Middle frontal gyrus (tissue), 1 donor: ENCODE data around the gene RNPEP.
"Not testable (repeated sequence)": the region's sequence is repeated elsewhere in the genome, so short reads cannot be mapped to it uniquely, and the experiment has no call there.

ENCODE experiments used
- DNase-seq: peaks from one replicate; pipeline ENCODE4 v3.0.0-alpha.2; 2015; ENCODE audit warnings: low spot score; ENCODE audit errors: extremely low spot score

Gene RNPEP

DNA sequence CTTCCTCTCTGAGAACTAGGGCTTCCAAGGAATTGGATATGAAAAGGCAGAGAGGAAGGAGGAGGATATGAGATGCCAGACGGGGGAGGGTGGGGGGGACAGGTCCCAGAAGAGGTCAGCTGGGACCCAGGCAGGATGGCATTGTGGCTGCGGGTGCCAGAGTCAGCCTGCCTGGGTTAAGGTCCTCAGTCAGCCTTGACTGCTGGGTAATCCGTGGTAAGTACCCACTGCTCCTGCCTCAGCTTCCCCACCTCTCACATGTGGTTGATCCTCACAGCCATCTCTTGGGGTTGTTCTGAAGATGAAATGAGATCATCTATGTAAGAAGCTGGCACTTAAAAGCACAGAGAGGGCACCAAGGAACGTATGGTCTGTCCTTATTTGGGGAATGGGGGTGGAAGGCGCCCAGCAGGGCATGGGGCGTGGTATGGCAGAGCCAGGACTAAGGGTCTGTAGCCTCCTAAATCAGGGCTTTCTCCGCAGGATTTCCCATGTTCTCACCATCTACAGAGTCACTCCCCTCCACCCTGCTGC is 51.8 kb downstream of the RNPEP start:
- no peak for DNase-seq

DNA sequence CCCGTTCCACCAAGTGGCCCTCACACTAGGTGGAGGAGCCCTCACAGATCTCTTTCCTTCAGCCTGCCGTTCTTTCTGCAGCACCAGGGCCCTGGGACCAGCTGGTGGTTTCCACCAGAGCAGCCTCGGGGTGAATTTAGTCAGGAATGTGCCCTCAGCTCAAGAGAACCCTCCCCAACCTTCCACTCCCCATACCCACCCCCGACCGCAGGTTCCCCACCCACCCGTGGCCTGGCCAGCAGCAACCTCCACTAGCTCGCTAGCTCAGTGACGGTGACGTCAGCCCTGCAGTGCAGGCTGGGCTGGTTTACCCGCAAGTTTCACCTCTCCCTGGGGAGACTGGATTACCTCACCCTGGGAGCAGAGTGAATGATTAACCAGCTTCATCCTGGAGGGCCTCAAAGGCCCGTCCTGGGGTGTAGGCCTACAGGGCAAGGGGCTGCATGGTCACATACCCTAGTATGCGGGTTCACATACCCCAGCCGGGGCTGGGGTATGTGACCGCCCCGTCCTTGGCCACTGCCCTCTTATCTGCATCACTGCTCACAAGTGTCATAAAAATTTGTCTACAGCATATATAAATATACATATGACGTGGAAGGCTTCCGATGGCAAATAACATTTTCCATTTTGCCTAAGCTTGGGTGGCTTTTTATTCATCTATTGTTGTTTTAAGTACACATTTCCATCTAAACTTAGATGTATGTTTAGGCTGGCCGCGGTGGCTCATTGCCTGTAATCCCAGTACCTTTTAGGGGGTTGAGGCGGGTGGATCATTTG is 52.4 kb downstream of the RNPEP start:
- no peak for DNase-seq

DNA sequence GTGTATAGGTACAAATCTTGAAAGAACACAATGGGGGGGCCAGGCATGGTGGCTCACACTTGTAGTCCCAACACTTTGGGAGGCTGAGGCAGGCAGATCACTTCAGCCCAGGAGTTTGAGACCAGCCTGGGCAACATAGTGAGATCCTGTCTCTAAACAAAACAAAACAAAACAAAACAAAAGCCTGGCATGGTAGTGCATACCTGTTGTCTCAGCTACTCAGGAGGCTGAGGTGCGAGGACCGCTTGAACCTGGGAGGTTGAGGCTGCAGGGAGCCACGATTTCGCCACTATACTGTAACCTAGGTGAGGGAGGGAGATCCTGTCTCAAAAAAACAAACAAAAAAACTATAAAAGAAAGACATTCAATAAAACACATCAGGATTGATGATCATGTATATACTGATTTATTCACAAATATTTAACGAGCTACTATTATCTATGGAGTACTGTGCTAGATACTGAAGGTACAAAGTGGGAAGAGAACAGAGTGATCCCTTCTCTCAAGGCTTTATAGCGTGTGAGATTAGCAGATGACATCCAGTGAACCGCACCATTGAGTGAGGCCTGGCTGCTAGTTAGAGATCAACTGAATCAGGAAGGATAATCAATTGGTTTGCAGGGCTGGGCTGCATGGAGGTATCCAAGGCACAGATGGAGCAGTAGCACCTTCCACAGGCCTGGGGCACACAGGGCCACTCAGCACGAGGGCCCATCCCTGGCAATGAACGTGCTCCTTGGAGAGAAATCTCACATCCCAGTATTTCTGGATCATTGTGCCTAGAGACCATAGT is 54.3 kb downstream of the RNPEP start:
- DNase-seq = no peak

DNA sequence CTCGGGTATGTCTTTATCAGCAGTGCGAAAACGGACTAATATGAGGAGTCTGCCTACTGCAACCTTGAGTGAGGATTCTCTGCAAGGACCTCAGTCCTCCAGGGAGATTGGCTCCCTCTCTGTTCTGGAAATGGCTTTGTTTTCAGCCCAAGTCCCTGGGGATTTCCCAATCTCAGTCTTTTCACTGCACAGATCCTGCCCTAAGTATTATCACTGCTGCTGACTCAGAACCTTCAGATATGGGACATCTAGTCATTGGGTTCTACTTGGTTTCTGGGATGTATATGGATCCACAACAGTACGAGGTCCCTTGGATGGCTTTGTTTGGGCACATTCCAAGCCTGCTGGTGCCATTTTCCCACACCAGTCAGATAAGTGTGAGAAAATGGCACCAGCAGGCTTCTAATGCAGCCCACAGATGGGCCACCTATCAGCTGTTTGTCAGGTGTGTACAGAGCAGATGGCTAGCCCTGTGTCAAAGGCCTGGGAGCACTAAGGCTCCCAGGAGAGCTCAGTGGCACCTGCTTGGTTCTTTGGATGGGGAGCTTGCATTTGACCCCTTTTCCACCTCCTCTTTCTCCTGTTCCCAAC is 55.4 kb downstream of the RNPEP start:
- DNase-seq = no peak

DNA sequence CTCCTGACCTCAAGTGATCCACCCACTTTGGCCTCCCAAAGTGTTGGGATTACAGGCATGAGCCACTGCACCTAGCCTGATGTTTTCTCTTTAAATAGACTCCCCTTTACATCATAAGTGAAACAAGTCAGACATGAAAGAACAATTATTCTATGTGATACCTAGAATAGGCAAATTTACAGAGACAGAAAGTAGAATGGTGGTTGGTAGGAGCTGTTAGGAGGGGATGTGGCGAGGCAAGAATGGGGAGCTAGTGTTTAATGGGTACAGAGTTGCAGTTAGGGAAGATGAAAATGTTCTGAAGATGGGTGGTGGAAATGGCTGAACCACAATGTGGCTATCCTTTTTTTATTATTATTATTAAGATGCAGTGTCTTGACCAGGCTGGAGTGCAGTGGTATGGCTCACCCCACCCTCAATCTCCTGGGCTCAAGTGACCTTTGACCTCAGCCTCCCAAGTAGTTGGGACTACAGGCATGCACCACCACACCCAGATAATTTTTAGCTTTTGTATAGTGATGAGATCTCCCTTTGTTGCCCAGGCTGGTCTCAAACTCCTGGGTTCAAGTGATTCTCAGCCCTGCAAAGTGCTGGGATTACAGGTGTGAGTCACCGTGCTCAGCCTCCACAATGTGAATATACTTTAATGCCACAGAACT is 56.4 kb downstream of the RNPEP start:
- no peak for DNase-seq

DNA sequence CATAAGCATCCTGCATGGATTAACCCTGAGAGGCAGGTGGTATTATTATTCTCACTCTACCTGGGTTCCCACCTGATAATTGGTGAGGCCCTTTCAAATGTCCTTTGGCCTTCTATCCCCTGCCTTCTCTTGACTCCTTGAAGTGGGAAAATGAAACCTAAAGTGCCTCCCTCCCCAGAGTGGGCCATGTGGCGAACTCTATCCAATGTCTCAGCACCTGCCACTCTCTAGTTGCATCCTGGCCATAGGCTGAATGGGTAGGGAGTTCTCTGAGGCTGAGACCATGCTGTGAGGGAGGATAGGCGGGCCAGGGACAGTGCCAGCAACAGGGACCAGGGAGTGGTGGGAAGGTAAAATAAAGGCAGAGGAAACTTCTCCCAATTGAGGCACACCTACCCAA is 63.3 kb downstream of the RNPEP start:
- DNase-seq = no peak

DNA sequence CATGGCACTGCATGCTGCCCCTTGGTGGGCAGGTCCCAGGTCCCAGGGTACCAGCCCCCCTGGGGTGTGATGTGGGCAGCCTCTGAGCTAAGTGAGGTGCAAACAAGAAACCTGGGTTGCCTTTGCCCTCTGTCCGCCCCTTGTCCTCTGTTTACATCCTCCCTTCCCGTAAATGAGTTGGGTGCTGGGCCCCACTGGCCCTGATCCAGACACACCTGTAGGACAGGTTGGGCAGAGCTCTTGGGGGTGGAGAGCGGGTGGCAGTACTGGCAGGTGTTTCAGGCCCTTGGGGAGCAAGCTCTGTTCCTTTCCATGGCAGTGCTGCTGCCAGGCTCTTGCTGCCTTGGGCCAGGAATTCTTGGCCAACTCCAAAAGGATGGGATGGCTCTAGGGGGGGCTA is 63.8 kb downstream of the RNPEP start:
- no peak for DNase-seq

DNA sequence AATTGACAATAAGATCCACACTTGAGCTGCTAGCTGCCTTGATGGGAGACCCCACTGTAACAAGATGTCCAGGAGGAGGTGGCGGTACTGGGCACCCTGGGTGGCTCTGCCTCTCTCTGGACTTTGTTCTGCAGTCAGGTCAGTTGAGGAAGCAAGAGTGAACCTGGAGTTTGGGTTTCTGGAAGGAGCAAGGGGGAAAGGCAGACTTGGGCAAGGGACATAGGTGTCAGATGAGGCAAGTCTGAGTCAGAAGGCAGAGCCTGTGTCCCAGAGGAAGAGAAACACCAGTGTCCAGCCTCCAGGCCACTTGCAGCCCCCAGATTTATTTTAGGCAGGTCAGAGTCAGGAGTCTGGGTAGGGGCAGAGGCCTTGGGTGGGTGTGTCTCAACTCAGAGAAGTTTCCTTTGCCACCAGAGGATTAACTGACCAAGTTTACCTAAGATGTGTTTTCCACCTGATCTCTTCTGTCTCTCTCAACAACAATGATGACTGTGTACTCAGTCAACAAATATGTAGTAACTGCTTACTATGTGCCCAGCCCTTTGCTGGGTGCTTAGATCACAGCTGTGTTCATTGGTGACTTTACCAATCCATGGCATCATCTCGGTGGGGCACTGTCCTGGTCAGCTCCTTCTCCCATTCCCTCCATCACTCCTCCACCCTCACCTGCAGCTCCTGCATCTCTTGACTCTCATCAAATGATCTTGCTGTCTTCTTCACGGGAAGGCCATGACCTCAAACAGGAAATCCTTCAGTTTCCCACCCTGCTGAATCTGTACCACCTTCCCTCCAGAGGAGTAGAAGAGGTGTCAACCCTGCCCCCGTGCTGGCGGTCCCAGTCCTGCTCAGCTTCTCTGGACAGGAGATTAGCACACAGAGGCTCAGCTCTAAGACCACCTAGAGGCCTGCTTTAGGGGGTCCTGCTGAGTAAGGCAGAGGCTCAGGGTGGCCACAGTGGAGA is 64.6 kb downstream of the RNPEP start:
- no peak for DNase-seq

DNA sequence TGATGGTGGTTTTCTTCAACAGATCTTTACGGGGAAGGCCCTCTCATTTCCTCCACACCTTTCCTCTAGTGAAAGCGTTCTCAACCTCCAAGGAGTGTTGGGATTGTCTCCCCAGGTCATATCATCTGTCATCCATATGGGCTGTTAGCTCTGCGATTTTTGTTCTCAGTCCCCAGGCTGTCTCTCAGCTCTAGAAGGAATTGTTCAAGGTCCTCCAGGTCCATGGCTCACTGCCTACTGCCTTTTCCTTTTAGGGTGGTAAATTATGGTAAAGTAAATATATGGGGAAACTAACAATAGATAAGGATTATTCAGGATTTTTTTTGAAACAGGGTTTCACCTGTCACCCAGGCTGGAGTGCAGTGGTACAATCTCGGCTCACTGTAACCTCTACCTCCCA is 65.5 kb downstream of the RNPEP start:
- no peak for DNase-seq

DNA sequence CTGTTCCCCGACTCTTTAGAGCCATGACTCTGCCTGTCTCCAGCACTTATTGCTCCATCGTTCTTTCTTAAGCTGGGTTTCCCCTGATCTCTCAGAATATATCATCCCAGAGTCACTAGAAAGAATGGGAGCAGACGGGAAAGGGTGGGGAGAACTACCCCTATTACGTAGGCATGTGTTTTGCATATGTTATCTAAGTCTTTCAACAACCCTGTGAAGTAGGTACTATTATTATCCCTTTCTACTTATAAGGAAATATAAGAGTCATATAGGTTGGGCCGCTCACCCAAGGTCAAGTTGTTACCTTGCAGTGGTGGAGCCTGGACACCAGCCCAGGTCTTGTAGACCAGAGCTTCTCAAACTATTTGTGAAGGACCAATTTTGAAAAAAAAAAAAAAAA is 66.7 kb downstream of the RNPEP start:
- no peak for DNase-seq

DNA sequence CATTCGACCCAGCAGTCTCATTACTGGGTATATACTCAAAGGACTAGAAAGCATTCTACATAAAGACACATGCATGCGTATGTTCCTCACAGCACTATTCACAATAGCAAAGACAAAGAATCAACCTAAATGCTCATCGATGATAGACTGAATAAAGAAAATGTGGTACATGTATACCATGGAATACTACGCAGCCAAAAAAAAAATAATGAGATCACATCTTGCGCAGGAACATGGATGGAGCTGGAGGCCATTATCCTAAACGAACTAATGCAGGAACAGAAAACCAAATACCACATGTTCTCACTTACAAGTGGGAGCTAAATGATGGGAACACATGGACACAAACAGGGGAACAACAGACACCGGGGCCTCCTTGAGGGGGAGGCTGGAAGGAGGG is 71.6 kb downstream of the RNPEP start:
- DNase-seq = no peak

DNA sequence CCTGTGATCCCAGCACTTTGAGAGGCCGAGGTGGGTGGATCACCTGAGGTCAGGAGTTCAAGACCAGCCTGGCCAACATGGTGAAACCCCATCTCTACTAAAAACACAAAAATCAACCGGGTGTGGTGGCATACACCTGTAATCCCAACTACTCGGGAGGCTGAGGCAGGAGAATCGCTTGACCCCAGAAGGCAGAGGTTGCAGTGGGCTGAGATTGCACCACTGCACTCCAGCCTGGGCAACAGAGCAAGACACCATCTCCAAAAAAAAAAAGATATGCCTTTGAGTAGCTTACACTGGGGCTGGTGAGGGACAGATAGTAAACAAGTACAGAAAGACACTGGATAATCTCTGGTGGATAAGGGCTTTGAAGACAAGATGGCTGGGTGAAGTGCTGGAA is 72.2 kb downstream of the RNPEP start:
- DNase-seq = not testable (repeated sequence)
